SK-N-SH (cell line): ENCODE data around the gene HS3ST5.

Source experiments
- CTCF ChIP-seq: fragments of 200-600 bp; sonication (generic); IDR thresholded peaks from 2 replicates; pipeline ENCODE4 v1.6.1; 2017; ENCODE audit warnings: antibody characterized with exemption, mild to moderate bottlenecking, moderate library complexity
- FOXM1 ChIP-seq: IDR thresholded peaks from 2 replicates; pipeline ENCODE4 v1.4.0; 2012; ENCODE audit warnings: low read depth, mild to moderate bottlenecking
- MXI1 ChIP-seq: IDR thresholded peaks from 2 replicates; pipeline ENCODE4 v1.6.1; 2012; ENCODE audit warnings: mild to moderate bottlenecking, low read depth, low read length, improper control_type of control experiment
- POLR2AphosphoS5 ChIP-seq: IDR thresholded peaks from 2 replicates; pipeline ENCODE4 v1.6.1; 2012; ENCODE audit warnings: low read depth, low read length
- RAD21 ChIP-seq: IDR thresholded peaks from 2 replicates; pipeline ENCODE4 v1.6.1; 2012; ENCODE audit warnings: mild to moderate bottlenecking, low read length
- RFX5 ChIP-seq: IDR thresholded peaks from 2 replicates; pipeline ENCODE4 v1.6.1; 2012; ENCODE audit warnings: mild to moderate bottlenecking, improper control_type of control experiment, low read length

- TF ChIP-seq POLR2AphosphoS5 (no peak), CTCF (no peak), RFX5 (no peak), RAD21 (no peak), MXI1 (no peak), FOXM1 (no peak)
Observed at GRCh38 chr6:114195027-114195365, 147.8 kb downstream of the HS3ST5 start.
